Thoracic aorta (tissue), 2 donors: Measurements from ENCODE around the gene TMEM89. TPM values are rescaled to one million over a fixed set of nuclear protein-coding genes. Genes with fewer than 3 reads are reported as not detected.

Experiments used
- ATAC-seq: fragments of 150-250 bp; one replicate; pipeline ENCODE4 v1.8.0; 2017; ENCODE audit warnings: low read depth; ENCODE audit not compliant: insufficient number of reproducible peaks, low FRiP score
- DNase-seq: peaks from one replicate; pipeline ENCODE4 v3.0.0-alpha.2; 2020; ENCODE audit warnings: low spot score
- H3K27ac ChIP-seq, 2 donors: fragments of 200-600 bp; sonication (generic); 1 replicate in 1 of 2; 2 replicates in 1 of 2; pipeline ENCODE4 v1.5.1; 2016; ENCODE audit warnings: mild to moderate bottlenecking in 2 of 2, moderate library complexity in 2 of 2
- H3K27me3 ChIP-seq: fragments of 200-600 bp; sonication (generic); replicated peaks from 2 replicates; pipeline ENCODE4 v1.6.0; 2016; ENCODE audit warnings: mild to moderate bottlenecking; ENCODE audit not compliant: insufficient read depth
- H3K36me3 ChIP-seq: fragments of 200-600 bp; sonication (generic); one replicate; pipeline ENCODE4 v1.5.1; 2016
- H3K4me1 ChIP-seq, 2 donors: fragments of 200-600 bp; sonication (generic); 1 replicate in 1 of 2; 2 replicates in 1 of 2; pipeline versions ENCODE4 v1.5.1 to v1.6.0; 2016; ENCODE audit warnings: low read depth in 2 of 2, mild to moderate bottlenecking in 1 of 2; ENCODE audit not compliant: control insufficient read depth in 1 of 2
- H3K4me3 ChIP-seq: fragments of 200-600 bp; sonication (generic); 2 replicates; pipeline ENCODE4 v1.5.1; 2016; ENCODE audit warnings: mild to moderate bottlenecking
- H3K9me3 ChIP-seq: fragments of 200-600 bp; sonication (generic); 2 replicates; pipeline ENCODE4 v1.5.1; 2016
- CTCF ChIP-seq: fragments of 200-600 bp; sonication (generic); IDR thresholded peaks from one replicate; pipeline ENCODE4 v1.5.1; 2019; ENCODE audit warnings: antibody characterized with exemption
- total RNA-seq, 2 donors: library from RNA; depleted of rRNA; stranded (reverse); fragments of >200 nt; gene quantifications; one replicate each; pipeline versions ENCODE4 v1.1.0 to v1.2.3, GENCODE V29; 2016

The TMEM89 gene
- 1 to 10 TPM in 1 of 2 donors, not detected in 1; 8.0 TPM for total RNA-seq

- DNase-seq: no peak
Measured at GRCh38 chr3:48621461-48621869, at the start of gene TMEM89. TSS of gene TMEM89 (minus strand) at chr3:48621769. CDS start at chr3:48621756, 13 bp downstream.

GRCh38 chr3:48664929-48665328 is 43.4 kb upstream of the TMEM89 start:
- Histone ChIP-seq H3K4me3 (no peak overlapping the region), H3K9me3 (no peaks in the 10 kb centered on the region), H3K4me1 (peaks cover 4 to 21% of the 10 kb centered on the region in 2 donors), H3K27me3 (no peaks in the 10 kb centered on the region), H3K36me3 (no peaks in the 10 kb centered on the region), H3K27ac (peak overlapping the region; percentile 91 to 92)
- no peak for ATAC-seq
- TF ChIP-seq CTCF: no peak
- DNase-seq: no peak

More at GRCh38 chr3:48621461-48621869, at the start of gene TMEM89:
- Histone ChIP-seq H3K27me3 (no peaks in the 10 kb centered on the region), H3K4me3 (no peak within 1 kb of the TSS), H3K4me1 (peaks cover 15 to 30% of the 10 kb centered on the region in 2 donors), H3K36me3 (peaks cover 16% of the 10 kb centered on the region), H3K9me3 (peaks cover 14% of the 10 kb centered on the region), H3K27ac (peak within 1 kb of the TSS; percentile 94)
- no peak for TF ChIP-seq CTCF
- no peak for ATAC-seq

GRCh38 chr3:48664313-48664644 is 42.7 kb upstream of the TMEM89 start:
- DNase-seq (no peak), ATAC-seq (no peak)
- Histone ChIP-seq H3K27ac (peak overlapping the region; percentile 91 to 92), H3K36me3 (no peaks in the 10 kb centered on the region), H3K27me3 (no peaks in the 10 kb centered on the region), H3K9me3 (no peaks in the 10 kb centered on the region), H3K4me3 (peak overlapping the region; percentile 82), H3K4me1 (peaks cover 4 to 21% of the 10 kb centered on the region in 2 donors)
- peak; percentile 36 for TF ChIP-seq CTCF

GRCh38 chr3:48663489-48664312 is 42.1 kb upstream of the TMEM89 start:
- peak; percentile 88 for ATAC-seq
- Histone ChIP-seq H3K27me3 (no peaks in the 10 kb centered on the region), H3K4me3 (peak overlapping the region; percentile 82), H3K27ac (peak overlapping the region; percentile 91 to 92), H3K9me3 (no peaks in the 10 kb centered on the region), H3K36me3 (no peaks in the 10 kb centered on the region), H3K4me1 (peaks cover 4 to 21% of the 10 kb centered on the region in 2 donors)
- peak; percentile 93 for DNase-seq
- TF ChIP-seq CTCF: peak; percentile 82

- ATAC-seq (peak; percentile 30), DNase-seq (no peak)
- Histone ChIP-seq H3K4me1 (peaks cover 4 to 21% of the 10 kb centered on the region in 2 donors), H3K9me3 (no peaks in the 10 kb centered on the region), H3K27me3 (no peaks in the 10 kb centered on the region), H3K27ac (peak within 1 kb of the TSS; percentile 91 to 92), H3K36me3 (no peaks in the 10 kb centered on the region), H3K4me3 (peak within 1 kb of the TSS; percentile 82)
- TF ChIP-seq CTCF: no peak
Measured at GRCh38 chr3:48662753-48663488, 41.4 kb upstream of the TMEM89 start, which contains the start of gene CELSR3. TSS of gene CELSR3 (minus strand) at chr3:48662886. CDS start at chr3:48662634, 252 bp downstream.
